K562 (cell line): ENCODE data around the gene CORO1A. TPM values are rescaled to one million over a fixed set of nuclear protein-coding genes. Genes with fewer than 3 reads are reported as not detected.

ENCODE experiments used
- ATF6 ChIP-seq: sonication (generic); formaldehyde crosslinking; IDR thresholded peaks from 2 replicates; pipeline ENCODE4 v1.4.0; 2020; ENCODE audit warnings: mild to moderate bottlenecking, missing genetic modification reagents
- BHLHE40 ChIP-seq: IDR thresholded peaks from 2 replicates; pipeline ENCODE4 v1.6.1; 2011; ENCODE audit warnings: low read length, improper control_type of control experiment
- BRD9 ChIP-seq: fragments of 450-650 bp; IDR thresholded peaks from 2 replicates; pipeline ENCODE4 v1.6.1; 2018; ENCODE audit warnings: low read depth; ENCODE audit not compliant: partially characterized antibody
- CTBP1 ChIP-seq: fragments of 450-650 bp; IDR thresholded peaks from 2 replicates; pipeline ENCODE4 v1.6.1; 2016; ENCODE audit warnings: borderline replicate concordance
- EHMT2 ChIP-seq: fragments of 450-650 bp; IDR thresholded peaks from 2 replicates; pipeline ENCODE4 v1.6.1; 2018; ENCODE audit warnings: antibody characterized with exemption
- EP400 ChIP-seq: fragments of 450-650 bp; IDR thresholded peaks from 2 replicates; pipeline ENCODE4 v1.6.1; 2017; ENCODE audit warnings: antibody characterized with exemption, mild to moderate bottlenecking, moderate library complexity
- GABPA ChIP-seq: fragments of 200-800 bp; sonication (Bioruptor generic); conservative IDR thresholded peaks from 2 replicates; pipeline ENCODE4 v1.6.1; 2016; ENCODE audit warnings: low read depth, missing genetic modification characterization, missing compliant biosample characterization
- L3MBTL2 ChIP-seq: fragments of 450-650 bp; IDR thresholded peaks from 2 replicates; pipeline ENCODE4 v1.6.1; 2016; ENCODE audit warnings: mild to moderate bottlenecking, moderate library complexity
- NELFE ChIP-seq: IDR thresholded peaks from 2 replicates; pipeline ENCODE4 v1.6.1; 2011; ENCODE audit warnings: mild to moderate bottlenecking; ENCODE audit not compliant: insufficient read depth, insufficient read length
- PYGO2 ChIP-seq: fragments of 450-650 bp; IDR thresholded peaks from 2 replicates; pipeline ENCODE4 v1.6.1; 2016; ENCODE audit warnings: mild to moderate bottlenecking, missing genetic modification characterization, moderate library complexity, missing compliant biosample characterization
- SPI1 ChIP-seq: IDR thresholded peaks from 2 replicates; pipeline ENCODE4 v1.6.1; 2011; ENCODE audit warnings: low read depth, low read length, control low read depth, borderline replicate concordance
- polyA plus RNA-seq, 8 experiments: library from polyadenylated mRNA; depleted of rRNA in 4 of 8; stranded (reverse) in 5 of 8; unstranded in 3 of 8; fragments of >200 nt; fragmentation: Nextera tagmentation in 2 of 8; fragmentation: Illumina TruSeq in 1 of 8; extraction: Ambion mirVana in 2 of 8; extraction: Trizol in 1 of 8; gene quantifications; 2 replicates each; pipeline versions ENCODE4 v1.2.1 to v1.2.3, GENCODE V29; 2011 to 2014; ENCODE audit warnings: inconsistent platforms in 1 of 8, missing spikeins in 1 of 8
- total RNA-seq, 7 experiments: library from RNA; depleted of rRNA in 6 of 7; stranded (reverse); fragments of >200 nt in 6 of 7; fragmentation: Illumina TruSeq in 2 of 7; extraction: Trizol in 2 of 7; gene quantifications; 2 replicates each; pipeline versions ENCODE4 v1.2.1 to v1.2.3, GENCODE V29; 2011 to 2021; ENCODE audit warnings: low replicate concordance in 1 of 7
- TF ChIP-seq, protein P1 (sequence below): fragments of 450-650 bp; IDR thresholded peaks from 2 replicates; pipeline ENCODE4 v1.6.1; 2016; ENCODE audit warnings: mild to moderate bottlenecking, moderate library complexity

Gene CORO1A
- total and polyA plus RNA-seq, 9 of the 15 experiments (the other 6 are each of a cell fraction or from before 2014, with no cell fraction given), result 0.22 to 23.8 (median 7.6) TPM

GRCh38 chr16:30139583-30140481, 43.6 kb upstream of the CORO1A start (continued):
- TF ChIP-seq, protein P1, sequence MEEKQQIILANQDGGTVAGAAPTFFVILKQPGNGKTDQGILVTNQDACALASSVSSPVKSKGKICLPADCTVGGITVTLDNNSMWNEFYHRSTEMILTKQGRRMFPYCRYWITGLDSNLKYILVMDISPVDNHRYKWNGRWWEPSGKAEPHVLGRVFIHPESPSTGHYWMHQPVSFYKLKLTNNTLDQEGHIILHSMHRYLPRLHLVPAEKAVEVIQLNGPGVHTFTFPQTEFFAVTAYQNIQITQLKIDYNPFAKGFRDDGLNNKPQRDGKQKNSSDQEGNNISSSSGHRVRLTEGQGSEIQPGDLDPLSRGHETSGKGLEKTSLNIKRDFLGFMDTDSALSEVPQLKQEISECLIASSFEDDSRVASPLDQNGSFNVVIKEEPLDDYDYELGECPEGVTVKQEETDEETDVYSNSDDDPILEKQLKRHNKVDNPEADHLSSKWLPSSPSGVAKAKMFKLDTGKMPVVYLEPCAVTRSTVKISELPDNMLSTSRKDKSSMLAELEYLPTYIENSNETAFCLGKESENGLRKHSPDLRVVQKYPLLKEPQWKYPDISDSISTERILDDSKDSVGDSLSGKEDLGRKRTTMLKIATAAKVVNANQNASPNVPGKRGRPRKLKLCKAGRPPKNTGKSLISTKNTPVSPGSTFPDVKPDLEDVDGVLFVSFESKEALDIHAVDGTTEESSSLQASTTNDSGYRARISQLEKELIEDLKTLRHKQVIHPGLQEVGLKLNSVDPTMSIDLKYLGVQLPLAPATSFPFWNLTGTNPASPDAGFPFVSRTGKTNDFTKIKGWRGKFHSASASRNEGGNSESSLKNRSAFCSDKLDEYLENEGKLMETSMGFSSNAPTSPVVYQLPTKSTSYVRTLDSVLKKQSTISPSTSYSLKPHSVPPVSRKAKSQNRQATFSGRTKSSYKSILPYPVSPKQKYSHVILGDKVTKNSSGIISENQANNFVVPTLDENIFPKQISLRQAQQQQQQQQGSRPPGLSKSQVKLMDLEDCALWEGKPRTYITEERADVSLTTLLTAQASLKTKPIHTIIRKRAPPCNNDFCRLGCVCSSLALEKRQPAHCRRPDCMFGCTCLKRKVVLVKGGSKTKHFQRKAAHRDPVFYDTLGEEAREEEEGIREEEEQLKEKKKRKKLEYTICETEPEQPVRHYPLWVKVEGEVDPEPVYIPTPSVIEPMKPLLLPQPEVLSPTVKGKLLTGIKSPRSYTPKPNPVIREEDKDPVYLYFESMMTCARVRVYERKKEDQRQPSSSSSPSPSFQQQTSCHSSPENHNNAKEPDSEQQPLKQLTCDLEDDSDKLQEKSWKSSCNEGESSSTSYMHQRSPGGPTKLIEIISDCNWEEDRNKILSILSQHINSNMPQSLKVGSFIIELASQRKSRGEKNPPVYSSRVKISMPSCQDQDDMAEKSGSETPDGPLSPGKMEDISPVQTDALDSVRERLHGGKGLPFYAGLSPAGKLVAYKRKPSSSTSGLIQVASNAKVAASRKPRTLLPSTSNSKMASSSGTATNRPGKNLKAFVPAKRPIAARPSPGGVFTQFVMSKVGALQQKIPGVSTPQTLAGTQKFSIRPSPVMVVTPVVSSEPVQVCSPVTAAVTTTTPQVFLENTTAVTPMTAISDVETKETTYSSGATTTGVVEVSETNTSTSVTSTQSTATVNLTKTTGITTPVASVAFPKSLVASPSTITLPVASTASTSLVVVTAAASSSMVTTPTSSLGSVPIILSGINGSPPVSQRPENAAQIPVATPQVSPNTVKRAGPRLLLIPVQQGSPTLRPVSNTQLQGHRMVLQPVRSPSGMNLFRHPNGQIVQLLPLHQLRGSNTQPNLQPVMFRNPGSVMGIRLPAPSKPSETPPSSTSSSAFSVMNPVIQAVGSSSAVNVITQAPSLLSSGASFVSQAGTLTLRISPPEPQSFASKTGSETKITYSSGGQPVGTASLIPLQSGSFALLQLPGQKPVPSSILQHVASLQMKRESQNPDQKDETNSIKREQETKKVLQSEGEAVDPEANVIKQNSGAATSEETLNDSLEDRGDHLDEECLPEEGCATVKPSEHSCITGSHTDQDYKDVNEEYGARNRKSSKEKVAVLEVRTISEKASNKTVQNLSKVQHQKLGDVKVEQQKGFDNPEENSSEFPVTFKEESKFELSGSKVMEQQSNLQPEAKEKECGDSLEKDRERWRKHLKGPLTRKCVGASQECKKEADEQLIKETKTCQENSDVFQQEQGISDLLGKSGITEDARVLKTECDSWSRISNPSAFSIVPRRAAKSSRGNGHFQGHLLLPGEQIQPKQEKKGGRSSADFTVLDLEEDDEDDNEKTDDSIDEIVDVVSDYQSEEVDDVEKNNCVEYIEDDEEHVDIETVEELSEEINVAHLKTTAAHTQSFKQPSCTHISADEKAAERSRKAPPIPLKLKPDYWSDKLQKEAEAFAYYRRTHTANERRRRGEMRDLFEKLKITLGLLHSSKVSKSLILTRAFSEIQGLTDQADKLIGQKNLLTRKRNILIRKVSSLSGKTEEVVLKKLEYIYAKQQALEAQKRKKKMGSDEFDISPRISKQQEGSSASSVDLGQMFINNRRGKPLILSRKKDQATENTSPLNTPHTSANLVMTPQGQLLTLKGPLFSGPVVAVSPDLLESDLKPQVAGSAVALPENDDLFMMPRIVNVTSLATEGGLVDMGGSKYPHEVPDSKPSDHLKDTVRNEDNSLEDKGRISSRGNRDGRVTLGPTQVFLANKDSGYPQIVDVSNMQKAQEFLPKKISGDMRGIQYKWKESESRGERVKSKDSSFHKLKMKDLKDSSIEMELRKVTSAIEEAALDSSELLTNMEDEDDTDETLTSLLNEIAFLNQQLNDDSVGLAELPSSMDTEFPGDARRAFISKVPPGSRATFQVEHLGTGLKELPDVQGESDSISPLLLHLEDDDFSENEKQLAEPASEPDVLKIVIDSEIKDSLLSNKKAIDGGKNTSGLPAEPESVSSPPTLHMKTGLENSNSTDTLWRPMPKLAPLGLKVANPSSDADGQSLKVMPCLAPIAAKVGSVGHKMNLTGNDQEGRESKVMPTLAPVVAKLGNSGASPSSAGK, result peak; percentile 52
- peak; percentile 13; the same call in 1 of the 2 replicates for TF ChIP-seq CTBP1
- TF ChIP-seq ATF6 (CRISPR knock-in tag), result no peak
- 0 out of 2 replicates have a peak, but pooled peaks have one; percentile 17 for TF ChIP-seq GABPA
- no peak for TF ChIP-seq NELFE
- peak; percentile 98 for TF ChIP-seq SPI1
- TF ChIP-seq PYGO2, result no peak
- peak; percentile 64 for TF ChIP-seq L3MBTL2
- TF ChIP-seq EP400, result peak; percentile 23; the same call in 1 of the 2 replicates
- TF ChIP-seq BRD9, result no peak
- TF ChIP-seq EHMT2, result 0 out of 2 replicates have a peak, but pooled peaks have one; percentile 19
- peak; percentile 76 for TF ChIP-seq BHLHE40
